Measurements from ENCODE around the gene PLEKHF1. TPM values are rescaled to one million over a fixed set of nuclear protein-coding genes. Genes with fewer than 3 reads are reported as not detected.

PLEKHF1 gene
- total RNA-seq, 1 donor from 2014 or later, result 0.96 TPM

- Mint-ChIP-seq H3K27me3 (ENCODE audit: unreplicated experiment) (peaks cover 5% of the 10 kb centered on the region), H3K4me1 (ENCODE audit: low read depth, unreplicated experiment) (no peaks in the 10 kb centered on the region), H3K4me3 (ENCODE audit: unreplicated experiment) (no peak overlapping the region), H3K27ac (ENCODE audit: unreplicated experiment) (no peak overlapping the region), H3K36me3 (ENCODE audit: unreplicated experiment) (peaks cover 4% of the 10 kb centered on the region), H3K9me3 (ENCODE audit: unreplicated experiment) (no peaks in the 10 kb centered on the region)
- DNase-seq, result no peak
- no peak for TF ChIP-seq CTCF (IDR thresholded peaks at IDR 0.05; ENCODE audit: partially characterized antibody, unreplicated experiment)
These were observed 46.8 kb upstream of the PLEKHF1 start for GRCh38 chr19:29618434-29618833.

GRCh38 chr19:29618871-29619270, 46.4 kb upstream of the PLEKHF1 start:
- Mint-ChIP-seq H3K4me3 (ENCODE audit: unreplicated experiment) (no peak overlapping the region), H3K27me3 (ENCODE audit: unreplicated experiment) (peaks cover 5% of the 10 kb centered on the region), H3K27ac (ENCODE audit: unreplicated experiment) (no peak overlapping the region), H3K36me3 (ENCODE audit: unreplicated experiment) (peaks cover 4% of the 10 kb centered on the region), H3K4me1 (ENCODE audit: low read depth, unreplicated experiment) (no peaks in the 10 kb centered on the region), H3K9me3 (ENCODE audit: unreplicated experiment) (no peaks in the 10 kb centered on the region)
- no peak for TF ChIP-seq CTCF (IDR thresholded peaks at IDR 0.05; ENCODE audit: partially characterized antibody, unreplicated experiment)
- no peak for DNase-seq

GRCh38 chr19:29620931-29621351, 44.3 kb upstream of the PLEKHF1 start:
- Mint-ChIP-seq H3K36me3 (ENCODE audit: unreplicated experiment) (peaks cover 4% of the 10 kb centered on the region), H3K27ac (ENCODE audit: unreplicated experiment) (no peak overlapping the region), H3K9me3 (ENCODE audit: unreplicated experiment) (no peaks in the 10 kb centered on the region), H3K4me3 (ENCODE audit: unreplicated experiment) (no peak overlapping the region), H3K27me3 (ENCODE audit: unreplicated experiment) (peaks cover 4% of the 10 kb centered on the region), H3K4me1 (ENCODE audit: low read depth, unreplicated experiment) (no peaks in the 10 kb centered on the region)
- no peak for DNase-seq
- no peak for TF ChIP-seq CTCF (IDR thresholded peaks at IDR 0.05; ENCODE audit: partially characterized antibody, unreplicated experiment)

GRCh38 chr19:29622166-29623070, 42.8 kb upstream of the PLEKHF1 start:
- Mint-ChIP-seq H3K27ac (ENCODE audit: unreplicated experiment) (no peak overlapping the region), H3K36me3 (ENCODE audit: unreplicated experiment) (no peaks in the 10 kb centered on the region), H3K4me1 (ENCODE audit: low read depth, unreplicated experiment) (no peaks in the 10 kb centered on the region), H3K4me3 (ENCODE audit: unreplicated experiment) (no peak overlapping the region), H3K9me3 (ENCODE audit: unreplicated experiment) (no peaks in the 10 kb centered on the region), H3K27me3 (ENCODE audit: unreplicated experiment) (peaks cover 4% of the 10 kb centered on the region)
- no peak for DNase-seq
- no peak for TF ChIP-seq CTCF (IDR thresholded peaks at IDR 0.05; ENCODE audit: partially characterized antibody, unreplicated experiment)
